Fibroblast of mammary gland (primary cell): ENCODE results near the gene C16orf54.
"Not testable (repeated sequence)": the region's sequence is repeated elsewhere in the genome, so short reads cannot be mapped to it uniquely, and the experiment has no call there.

ENCODE experiments used
- DNase-seq: peaks from one replicate; pipeline ENCODE4 v3.0.0-alpha.2; 2010; ENCODE audit warnings: low read depth
- H3K4me3 ChIP-seq: 2 replicates; pipeline ENCODE4 v1.5.1; 2011; ENCODE audit warnings: low read depth, mild to moderate bottlenecking, low read length, moderate library complexity; ENCODE audit not compliant: control insufficient read depth
- TF ChIP-seq, protein P1 (sequence below): conservative IDR thresholded peaks from 2 replicates; pipeline ENCODE4 v1.5.1; 2011; ENCODE audit warnings: low read depth, low read length, inconsistent platforms; ENCODE audit not compliant: control insufficient read depth, insufficient read depth

Gene C16orf54

DNA sequence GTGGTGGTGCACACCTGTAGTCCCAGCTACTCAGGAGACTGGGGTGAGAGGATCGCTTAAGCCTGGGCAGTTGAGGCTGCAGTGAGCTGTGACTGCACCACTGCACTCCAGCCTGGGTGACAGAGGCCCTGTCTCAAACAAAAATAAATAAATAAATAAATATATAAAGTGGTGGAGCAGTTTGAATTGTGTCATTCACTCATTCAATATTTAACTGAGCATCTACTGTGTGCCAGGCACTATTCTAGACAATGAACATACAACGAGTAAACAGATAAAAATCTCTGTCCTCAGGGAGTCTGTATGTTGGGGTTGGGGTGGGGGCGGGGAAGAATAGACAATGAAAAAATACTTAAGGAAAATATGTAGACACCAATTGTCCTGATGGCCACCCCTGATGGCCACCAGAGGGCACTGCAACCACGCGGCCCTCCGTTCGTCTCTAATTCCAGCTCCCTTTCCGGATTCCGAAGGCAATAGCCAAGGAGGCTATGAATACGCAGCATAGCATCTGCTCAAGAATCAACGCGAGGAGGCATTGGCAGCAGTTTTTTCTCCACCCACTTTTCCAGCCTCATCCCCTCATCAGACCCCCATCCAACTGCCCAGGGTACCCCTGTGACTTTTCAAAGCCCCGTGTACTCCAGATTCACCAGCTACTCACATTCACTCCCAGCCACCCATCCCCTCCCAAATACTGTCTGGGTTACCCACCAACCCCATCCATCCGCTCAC lies 45.4 kb downstream of the C16orf54 start:
- TF ChIP-seq, protein P1, sequence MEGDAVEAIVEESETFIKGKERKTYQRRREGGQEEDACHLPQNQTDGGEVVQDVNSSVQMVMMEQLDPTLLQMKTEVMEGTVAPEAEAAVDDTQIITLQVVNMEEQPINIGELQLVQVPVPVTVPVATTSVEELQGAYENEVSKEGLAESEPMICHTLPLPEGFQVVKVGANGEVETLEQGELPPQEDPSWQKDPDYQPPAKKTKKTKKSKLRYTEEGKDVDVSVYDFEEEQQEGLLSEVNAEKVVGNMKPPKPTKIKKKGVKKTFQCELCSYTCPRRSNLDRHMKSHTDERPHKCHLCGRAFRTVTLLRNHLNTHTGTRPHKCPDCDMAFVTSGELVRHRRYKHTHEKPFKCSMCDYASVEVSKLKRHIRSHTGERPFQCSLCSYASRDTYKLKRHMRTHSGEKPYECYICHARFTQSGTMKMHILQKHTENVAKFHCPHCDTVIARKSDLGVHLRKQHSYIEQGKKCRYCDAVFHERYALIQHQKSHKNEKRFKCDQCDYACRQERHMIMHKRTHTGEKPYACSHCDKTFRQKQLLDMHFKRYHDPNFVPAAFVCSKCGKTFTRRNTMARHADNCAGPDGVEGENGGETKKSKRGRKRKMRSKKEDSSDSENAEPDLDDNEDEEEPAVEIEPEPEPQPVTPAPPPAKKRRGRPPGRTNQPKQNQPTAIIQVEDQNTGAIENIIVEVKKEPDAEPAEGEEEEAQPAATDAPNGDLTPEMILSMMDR: peak; percentile 90
- H3K4me3 ChIP-seq: no peak overlapping the region
- DNase-seq: peak; percentile 89

DNA sequence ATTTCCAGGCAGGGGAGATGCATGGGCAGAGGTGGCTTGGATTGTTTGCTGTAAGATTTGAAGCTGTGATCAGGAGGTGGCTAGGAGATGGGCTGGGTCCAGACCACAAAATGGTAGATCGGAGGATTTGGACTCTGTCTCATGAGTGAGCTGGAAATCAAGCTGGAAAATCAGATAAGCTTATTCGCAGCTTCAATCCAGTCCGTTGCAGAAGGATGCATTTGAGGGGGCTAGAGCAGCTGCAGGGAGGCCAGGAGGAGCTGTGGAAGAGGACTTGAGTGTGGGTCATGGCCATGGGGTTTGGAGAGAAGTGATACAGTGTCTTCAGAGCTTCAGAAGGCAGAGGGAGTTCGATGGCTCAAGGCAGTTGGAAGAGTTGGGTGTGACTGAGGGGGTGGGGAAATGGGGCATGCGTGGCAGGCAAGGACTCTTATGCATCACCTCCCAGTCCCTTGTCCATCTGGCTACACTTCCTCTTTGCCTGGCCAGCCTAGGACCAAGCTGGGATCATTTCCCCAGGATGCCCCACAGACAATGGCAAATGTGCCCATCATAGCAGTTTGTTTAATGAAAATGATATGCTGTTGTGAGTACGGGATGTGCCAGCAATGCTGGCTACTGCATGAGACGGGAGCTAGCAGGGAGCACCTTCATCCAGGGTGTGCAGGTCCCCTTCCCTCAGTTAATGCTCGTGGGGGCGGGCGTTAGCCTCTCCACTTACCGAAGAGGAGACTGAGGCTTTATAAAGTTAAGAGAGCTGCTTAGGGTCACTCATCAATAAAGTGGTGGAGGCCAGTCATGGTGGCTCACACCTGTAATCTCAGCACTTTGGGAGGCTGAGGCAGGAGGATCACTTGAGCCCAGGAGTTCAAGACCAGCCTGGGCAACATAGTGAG lies 46.2 kb downstream of the C16orf54 start:
- DNase-seq: peak; percentile 5
- no peak overlapping the region for H3K4me3 ChIP-seq
- TF ChIP-seq, protein P1: no peak

DNA sequence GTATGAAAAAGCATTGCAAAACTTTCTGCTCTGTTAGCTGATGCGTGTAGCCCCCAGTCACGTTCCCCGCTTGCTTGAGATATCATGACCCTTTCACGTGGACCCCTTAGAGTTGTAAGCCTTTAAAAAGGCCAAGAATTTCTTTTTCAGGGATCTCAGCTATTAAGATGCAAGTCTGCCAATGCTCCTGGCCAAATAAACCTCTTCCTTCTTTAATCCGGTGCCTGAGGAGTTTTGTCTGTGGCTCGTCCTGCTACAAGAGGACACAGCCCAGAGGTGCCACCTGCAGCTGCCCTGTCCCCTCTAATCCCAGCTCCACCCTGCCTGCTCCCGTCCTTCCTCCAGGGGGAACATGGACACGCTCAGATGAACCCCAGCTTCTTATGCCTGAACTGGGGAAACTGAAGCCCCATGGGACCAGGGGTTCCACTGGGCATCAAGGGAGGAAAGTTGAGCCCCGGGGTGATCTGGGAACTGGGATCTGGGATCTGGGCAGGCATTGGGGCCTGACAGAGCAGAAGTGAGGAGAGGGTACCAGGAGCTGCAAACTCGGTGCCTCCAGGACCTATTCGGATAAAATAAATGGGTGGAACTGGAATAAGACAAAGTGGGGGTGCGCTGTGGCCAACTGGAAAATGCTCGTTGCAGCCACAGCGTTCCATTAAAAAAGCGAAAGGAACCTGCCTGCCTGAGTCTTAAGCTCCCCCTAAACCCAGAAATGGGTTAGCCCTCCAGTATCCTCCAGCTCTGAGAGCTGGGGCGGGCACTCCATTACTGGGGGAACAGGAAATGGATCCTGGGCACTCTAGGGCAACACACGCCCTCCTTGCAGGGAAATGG lies 47.1 kb downstream of the C16orf54 start:
- TF ChIP-seq, protein P1: no peak
- no peak overlapping the region for H3K4me3 ChIP-seq
- DNase-seq: no peak

DNA sequence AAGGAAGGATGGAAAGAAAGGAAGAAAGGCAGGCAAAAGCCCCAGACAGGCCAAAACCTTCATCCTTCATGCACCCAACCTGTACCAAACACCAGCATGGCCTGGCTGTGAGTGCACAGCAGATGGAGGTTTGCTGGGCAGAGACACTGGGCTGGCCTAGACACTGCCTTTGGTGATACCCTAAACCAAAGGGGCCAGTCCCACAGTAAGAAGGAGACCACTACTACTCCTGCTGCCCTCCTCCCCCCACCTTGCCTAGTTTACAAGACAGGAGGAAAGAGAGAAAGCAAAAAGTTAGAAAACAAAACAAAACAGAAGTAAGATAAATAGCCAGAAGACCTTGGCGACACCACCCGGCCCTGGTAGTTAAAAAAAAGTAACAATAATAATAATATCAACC lies 47.7 kb downstream of the C16orf54 start:
- DNase-seq: no peak
- TF ChIP-seq, protein P1: no peak

DNA sequence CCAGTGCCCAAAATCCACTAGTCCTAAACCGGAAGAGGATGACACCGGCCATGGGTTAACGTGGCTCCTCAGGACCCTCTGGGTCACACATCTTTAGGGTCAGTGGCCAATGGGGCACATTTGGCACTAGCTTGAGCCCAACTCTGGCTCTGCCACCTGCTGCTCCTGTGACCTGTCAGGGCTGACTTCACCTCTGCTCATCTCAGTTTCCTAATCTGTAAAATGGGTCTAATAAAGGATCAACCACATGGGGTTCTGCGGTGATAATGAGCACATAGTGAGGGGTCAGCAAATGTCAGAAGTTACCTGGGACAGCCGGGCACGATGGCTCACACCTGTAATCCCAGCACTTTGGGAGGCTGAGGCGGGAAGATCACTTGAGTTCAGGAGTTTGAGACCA lies 48.4 kb downstream of the C16orf54 start:
- H3K4me3 ChIP-seq: no peak overlapping the region
- no peak for DNase-seq
- TF ChIP-seq, protein P1: no peak

More for the DNA sequence above, 47.7 kb downstream of the C16orf54 start:
- H3K4me3 ChIP-seq: no peak overlapping the region

DNA sequence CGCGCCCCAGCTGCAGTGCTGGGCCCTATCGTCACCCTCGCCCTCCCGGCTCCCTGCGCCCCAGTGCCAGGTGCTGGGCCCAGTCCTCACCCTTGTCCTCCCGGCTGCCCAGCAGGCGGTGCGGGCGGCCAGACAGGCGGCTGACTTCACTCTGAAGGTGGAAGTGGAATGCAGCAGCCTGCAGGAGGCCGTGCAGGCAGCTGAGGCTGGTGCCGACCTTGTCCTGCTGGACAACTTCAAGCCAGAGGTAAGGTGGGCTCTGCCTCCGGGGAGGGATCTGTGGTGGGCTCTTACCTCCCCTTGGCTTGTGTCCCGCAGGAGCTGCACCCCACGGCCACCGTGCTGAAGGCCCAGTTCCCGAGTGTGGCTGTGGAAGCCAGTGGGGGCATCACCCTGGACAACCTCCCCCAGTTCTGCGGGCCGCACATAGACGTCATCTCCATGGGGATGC lies 48.9 kb downstream of the C16orf54 start:
- DNase-seq: no peak
- no peak overlapping the region for H3K4me3 ChIP-seq
- TF ChIP-seq, protein P1: no peak

DNA sequence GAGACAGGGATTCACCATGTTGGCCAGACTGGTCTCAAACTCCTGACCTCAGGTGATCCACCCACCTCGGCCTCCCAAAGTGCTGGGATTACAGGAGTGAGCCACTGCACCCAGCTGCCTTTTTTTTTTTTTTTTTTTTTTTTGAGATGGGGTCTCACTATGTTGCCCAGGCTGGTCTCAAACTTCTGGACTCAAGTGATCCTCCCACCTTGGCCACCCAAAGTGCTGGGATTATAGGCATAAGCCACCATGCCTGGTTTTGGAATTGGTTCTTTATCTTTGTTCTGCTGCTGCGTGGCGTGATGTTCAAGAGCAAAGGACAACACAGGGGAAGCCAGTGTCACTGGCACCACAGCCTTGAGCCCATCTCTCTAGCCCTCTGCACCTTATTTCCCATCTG lies 50.1 kb downstream of the C16orf54 start:
- not testable (repeated sequence) for H3K4me3 ChIP-seq, DNase-seq
